Measurements from ENCODE around the gene ODF2. TPM values are rescaled to one million over a fixed set of nuclear protein-coding genes. Genes with fewer than 3 reads are reported as not detected.
"Not testable (repeated sequence)": the region's sequence is repeated elsewhere in the genome, so short reads cannot be mapped to it uniquely, and the experiment has no call there.

Gene ODF2
- total RNA-seq, 1 donor from 2014 or later, result 18.9 TPM

DNA sequence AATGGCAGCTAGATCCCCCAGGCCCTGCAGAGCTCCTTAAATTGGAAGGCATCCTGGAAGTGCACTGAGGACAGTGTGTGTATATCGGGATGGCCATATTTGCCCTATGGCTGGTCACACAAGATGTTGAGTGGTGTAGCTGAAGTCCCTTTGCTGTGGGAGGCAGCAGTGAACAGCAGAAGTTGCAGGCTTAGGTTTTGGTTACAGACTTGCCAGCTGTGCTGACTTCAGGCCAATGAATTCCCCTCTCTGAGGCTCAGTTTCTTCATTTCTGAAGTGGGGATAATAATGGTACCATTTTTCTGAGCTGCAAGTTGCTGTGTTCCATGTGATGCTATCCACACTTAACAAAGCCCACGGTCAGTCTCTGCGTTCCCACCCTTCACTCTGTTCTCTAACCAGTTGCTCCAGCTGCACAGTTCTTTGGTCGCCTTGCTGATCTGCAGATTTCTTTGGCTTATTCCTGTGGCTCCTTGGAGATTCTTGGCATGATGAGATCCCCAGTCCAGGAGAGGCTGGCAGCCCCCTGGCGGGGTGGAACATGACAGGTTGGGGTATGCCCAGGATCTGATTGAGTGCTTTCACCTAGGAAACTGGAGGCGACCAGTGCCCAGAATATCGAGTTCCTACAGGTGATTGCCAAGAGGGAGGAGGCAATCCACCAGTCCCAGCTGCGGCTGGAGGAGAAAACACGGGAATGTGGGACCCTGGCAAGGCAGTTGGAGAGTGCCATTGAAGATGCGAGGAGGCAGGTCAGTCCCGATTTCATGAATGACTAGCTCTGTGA, 42.2 kb downstream of the ODF2 start:
- intact Hi-C loops (cut with DNase I), result loop anchor here (10.0 kb wide), 1 partner anchor 63 kb away; no protein-coding TSS in a partner anchor
- H3K27me3 ChIP-seq, result no peaks in the 10 kb centered on the region
- no peak overlapping the region for H3K27ac ChIP-seq
- peaks cover 0 to 39% of the 10 kb centered on the region in 2 donors for H3K36me3 ChIP-seq
- TF ChIP-seq, protein P1, sequence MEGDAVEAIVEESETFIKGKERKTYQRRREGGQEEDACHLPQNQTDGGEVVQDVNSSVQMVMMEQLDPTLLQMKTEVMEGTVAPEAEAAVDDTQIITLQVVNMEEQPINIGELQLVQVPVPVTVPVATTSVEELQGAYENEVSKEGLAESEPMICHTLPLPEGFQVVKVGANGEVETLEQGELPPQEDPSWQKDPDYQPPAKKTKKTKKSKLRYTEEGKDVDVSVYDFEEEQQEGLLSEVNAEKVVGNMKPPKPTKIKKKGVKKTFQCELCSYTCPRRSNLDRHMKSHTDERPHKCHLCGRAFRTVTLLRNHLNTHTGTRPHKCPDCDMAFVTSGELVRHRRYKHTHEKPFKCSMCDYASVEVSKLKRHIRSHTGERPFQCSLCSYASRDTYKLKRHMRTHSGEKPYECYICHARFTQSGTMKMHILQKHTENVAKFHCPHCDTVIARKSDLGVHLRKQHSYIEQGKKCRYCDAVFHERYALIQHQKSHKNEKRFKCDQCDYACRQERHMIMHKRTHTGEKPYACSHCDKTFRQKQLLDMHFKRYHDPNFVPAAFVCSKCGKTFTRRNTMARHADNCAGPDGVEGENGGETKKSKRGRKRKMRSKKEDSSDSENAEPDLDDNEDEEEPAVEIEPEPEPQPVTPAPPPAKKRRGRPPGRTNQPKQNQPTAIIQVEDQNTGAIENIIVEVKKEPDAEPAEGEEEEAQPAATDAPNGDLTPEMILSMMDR (IDR thresholded peaks at IDR 0.05), result no peak
- TF ChIP-seq POLR2A (IDR thresholded peaks at IDR 0.05) (no peak), POLR2AphosphoS5 (IDR thresholded peaks at IDR 0.05; ENCODE audit: insufficient read depth in 1 of 2, low read depth in 1 of 2) (no peak)
- H3K9me3 ChIP-seq, result no peaks in the 10 kb centered on the region
- no peak overlapping the region for H3K4me3 ChIP-seq
- no peak for DNase-seq (ENCODE audit: extremely low spot score in 2 of 2)
- H3K4me1 ChIP-seq, result peaks cover 8% of the 10 kb centered on the region

DNA sequence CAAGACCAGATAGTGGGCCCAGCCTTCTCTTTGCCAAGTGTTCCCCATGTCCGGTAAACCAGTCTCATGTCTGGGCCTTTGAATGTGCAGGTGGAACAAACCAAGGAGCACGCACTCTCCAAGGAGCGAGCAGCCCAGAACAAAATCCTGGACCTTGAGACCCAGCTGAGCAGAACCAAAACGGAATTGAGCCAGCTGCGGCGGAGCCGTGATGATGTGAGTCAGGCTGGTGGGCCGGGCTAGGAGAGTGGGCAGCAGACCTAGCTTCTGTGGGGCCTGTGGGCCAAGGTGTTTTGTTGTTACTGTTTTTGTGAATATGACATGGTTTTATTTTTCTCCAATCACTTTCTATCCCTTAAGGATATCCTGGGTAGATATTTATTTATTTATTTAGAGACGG, 43.1 kb downstream of the ODF2 start:
- Histone ChIP-seq H3K36me3 (peaks cover 0 to 35% of the 10 kb centered on the region in 2 donors), H3K27me3 (no peaks in the 10 kb centered on the region), H3K27ac (no peak overlapping the region), H3K9me3 (no peaks in the 10 kb centered on the region), H3K4me1 (peaks cover 16% of the 10 kb centered on the region), H3K4me3 (no peak overlapping the region)
- no peak for DNase-seq (ENCODE audit: extremely low spot score in 2 of 2)
- TF ChIP-seq POLR2A (IDR thresholded peaks at IDR 0.05) (no peak), POLR2AphosphoS5 (IDR thresholded peaks at IDR 0.05; ENCODE audit: insufficient read depth in 1 of 2, low read depth in 1 of 2) (no peak)
- TF ChIP-seq, protein P1 (IDR thresholded peaks at IDR 0.05), result no peak
- intact Hi-C loops (cut with DNase I), result loop anchor here (10.0 kb wide), 1 partner anchor 64 kb away; no protein-coding TSS in a partner anchor

DNA sequence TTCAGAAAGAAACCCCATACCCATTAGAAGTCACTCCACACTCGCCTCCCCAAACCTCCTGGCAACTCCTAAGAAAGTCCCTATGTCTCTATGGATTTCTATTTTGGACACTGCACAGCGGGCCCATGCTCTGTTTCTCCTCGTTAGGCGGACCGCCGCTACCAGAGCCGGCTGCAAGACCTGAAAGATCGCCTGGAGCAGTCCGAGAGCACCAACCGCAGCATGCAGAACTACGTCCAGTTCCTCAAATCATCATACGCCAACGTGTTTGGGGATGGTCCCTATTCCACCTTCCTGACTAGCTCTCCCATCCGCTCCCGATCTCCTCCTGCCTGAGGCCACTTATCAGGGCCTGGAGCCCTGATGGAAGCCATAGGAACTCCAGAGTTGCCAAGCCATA, 44.1 kb downstream of the ODF2 start:
- Histone ChIP-seq H3K4me1 (peaks cover 16% of the 10 kb centered on the region), H3K27me3 (no peaks in the 10 kb centered on the region), H3K9me3 (no peaks in the 10 kb centered on the region), H3K27ac (no peak overlapping the region), H3K4me3 (no peak overlapping the region), H3K36me3 (peaks cover 0 to 35% of the 10 kb centered on the region in 2 donors)
- TF ChIP-seq, protein P1 (IDR thresholded peaks at IDR 0.05), result no peak
- no peak for TF ChIP-seq POLR2A (IDR thresholded peaks at IDR 0.05)
- no peak for TF ChIP-seq POLR2AphosphoS5 (IDR thresholded peaks at IDR 0.05; ENCODE audit: insufficient read depth in 1 of 2, low read depth in 1 of 2)
- DNase-seq (ENCODE audit: extremely low spot score in 2 of 2), result no peak
- intact Hi-C loops (cut with DNase I), result loop anchor here (10.0 kb wide), 1 partner anchor 65 kb away; no protein-coding TSS in a partner anchor

DNA sequence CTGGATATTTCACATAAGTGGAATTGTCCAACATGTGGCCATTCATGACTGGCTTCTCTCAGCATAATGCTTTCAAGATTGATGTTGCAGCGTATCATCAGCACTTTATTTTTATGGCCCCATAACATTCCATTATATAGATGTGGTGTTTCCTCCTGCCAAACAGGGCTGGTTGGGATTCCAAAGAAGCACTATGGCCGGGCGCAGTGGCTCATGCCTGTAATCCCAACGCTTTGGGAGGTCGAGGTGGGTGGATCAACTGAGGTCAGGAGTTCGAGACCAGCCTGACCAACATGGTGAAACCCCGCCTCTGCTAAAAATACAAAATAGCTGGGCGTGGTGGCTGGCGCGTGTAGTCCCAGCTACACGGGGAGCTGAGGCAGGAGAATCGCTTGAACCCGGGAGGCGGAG, 47.6 kb downstream of the ODF2 start:
- Histone ChIP-seq H3K4me3 (peak overlapping the region; percentile 87 to 92), H3K36me3 (peaks cover 0 to 20% of the 10 kb centered on the region in 2 donors), H3K4me1 (peaks cover 26% of the 10 kb centered on the region), H3K27ac (peak overlapping the region; percentile 78)
- H3K9me3 ChIP-seq; H3K27me3 ChIP-seq; intact Hi-C loops (cut with DNase I); DNase-seq (ENCODE audit: extremely low spot score in 2 of 2): not testable (repeated sequence)

DNA sequence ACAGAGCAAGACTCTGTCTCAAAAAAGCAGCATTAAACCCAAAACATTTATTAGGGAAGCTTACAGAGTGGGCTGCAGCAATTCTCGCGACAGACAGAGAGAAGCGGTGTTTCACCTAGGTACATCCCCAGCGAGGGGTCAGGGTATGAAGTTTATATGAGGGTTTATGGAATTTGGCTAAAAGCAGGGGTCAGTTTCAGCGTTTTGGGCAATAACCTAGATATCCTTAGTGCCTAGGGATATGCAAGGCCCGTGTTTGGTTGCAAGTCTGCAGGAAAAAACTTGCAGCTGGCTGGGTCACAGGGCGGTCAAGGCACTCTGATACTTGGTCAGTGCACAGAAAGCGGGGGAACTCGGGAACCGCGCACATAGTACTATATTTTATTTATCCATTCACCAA, 48.1 kb downstream of the ODF2 start:
- TF ChIP-seq POLR2AphosphoS5 (IDR thresholded peaks at IDR 0.05; ENCODE audit: insufficient read depth in 1 of 2, low read depth in 1 of 2) (no peak), POLR2A (IDR thresholded peaks at IDR 0.05) (no peak)
- TF ChIP-seq, protein P1 (IDR thresholded peaks at IDR 0.05), result no peak
- no peak for DNase-seq (ENCODE audit: extremely low spot score in 2 of 2)
- H3K9me3 ChIP-seq, result no peaks in the 10 kb centered on the region
- peaks cover 0 to 15% of the 10 kb centered on the region in 2 donors for H3K36me3 ChIP-seq
- H3K27ac ChIP-seq, result peak overlapping the region; percentile 78
- intact Hi-C loops (cut with DNase I), result no loop called here
- H3K27me3 ChIP-seq, result no peaks in the 10 kb centered on the region
- H3K4me1 ChIP-seq, result peaks cover 26% of the 10 kb centered on the region
- peak overlapping the region; percentile 87 to 92 for H3K4me3 ChIP-seq

Data from vagina (tissue), 2 donors.